ENCODE data around the gene YY1.
A peak's percentile ranks its signal among the peaks of the same experiment; 100 is the strongest.

YY1 gene

DNA sequence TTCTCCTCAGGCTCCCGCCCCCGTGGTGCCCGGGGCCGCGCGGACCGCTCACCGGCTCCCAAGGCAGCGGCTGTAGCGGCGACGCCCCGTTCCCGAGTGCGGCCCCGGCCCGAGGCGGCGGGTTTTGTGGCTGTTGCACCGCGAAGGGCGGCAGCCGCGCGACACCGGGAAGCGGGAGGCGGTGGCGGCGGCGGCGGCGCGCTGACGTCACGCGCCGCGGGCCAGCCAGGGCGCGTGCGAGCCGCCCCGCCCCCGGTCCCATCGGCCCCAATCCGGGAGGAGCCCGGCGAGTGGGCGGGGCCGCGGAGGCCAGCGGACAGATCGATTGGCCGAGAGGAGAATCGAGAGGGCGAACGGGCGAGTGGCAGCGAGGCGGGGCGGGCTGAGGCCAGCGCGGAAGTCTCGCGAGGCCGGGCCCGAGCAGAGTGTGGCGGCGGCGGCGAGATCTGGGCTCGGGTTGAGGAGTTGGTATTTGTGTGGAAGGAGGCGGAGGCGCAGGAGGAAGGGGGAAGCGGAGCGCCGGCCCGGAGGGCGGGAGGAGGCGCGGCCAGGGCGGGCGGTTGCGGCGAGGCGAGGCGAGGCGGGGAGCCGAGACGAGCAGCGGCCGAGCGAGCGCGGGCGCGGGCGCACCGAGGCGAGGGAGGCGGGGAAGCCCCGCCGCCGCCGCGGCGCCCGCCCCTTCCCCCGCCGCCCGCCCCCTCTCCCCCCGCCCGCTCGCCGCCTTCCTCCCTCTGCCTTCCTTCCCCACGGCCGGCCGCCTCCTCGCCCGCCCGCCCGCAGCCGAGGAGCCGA lies at the start of gene YY1:
Gene YY1, plus strand, starts transcription at position 726 of the 792 bp plus-strand sequence. CDS start 101 bp downstream, outside the sequence.
- peak within 1 kb of the TSS; percentile 13 to 99 (median 88) for H3K4me3 ChIP-seq (ENCODE audit: low read depth in 1 of 5, low read length in 5 of 5)
- H3K27ac ChIP-seq (ENCODE audit: low read depth, low read length): peak within 1 kb of the TSS; percentile 90
- H3K9ac ChIP-seq (ENCODE audit: low read length in 5 of 5): peak within 1 kb of the TSS; percentile 88 to 96 (median 94)
- peaks cover 0 to 46% (median 38%) of the 10 kb centered on the region in 5 donors for H3K4me1 ChIP-seq (ENCODE audit: control insufficient read depth in 5 of 5, insufficient read depth in 5 of 5, low read length in 5 of 5)
- no peaks in the 10 kb centered on the region for H3K27me3 ChIP-seq (ENCODE audit: control insufficient read depth in 5 of 5, insufficient read depth in 4 of 5, low read length in 5 of 5)
- no peaks in the 10 kb centered on the region for H3K9me3 ChIP-seq (ENCODE audit: control insufficient read depth in 5 of 5, low read length in 5 of 5)
- H3K36me3 ChIP-seq (ENCODE audit: control insufficient read depth in 5 of 5, insufficient read depth in 5 of 5, low read length in 5 of 5): no peaks in the 10 kb centered on the region

DNA sequence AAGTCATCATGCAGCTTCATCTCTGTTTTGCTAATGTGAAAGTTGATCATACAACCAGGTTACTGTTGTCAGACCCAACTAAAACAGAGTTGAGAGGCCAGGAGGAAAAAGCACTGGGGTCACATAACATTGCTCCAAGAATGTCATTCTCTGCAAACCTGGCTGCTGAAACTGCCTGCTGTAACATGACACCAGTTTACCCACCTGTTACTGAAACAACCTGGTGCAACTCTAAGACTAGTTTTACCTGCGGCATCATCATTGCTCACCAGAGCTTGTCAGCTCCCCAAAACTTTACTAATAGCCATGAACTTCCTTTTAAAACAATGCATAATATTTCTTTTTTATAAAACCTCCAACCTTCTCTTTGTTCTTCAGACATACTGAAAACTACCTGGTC lies 48.8 kb upstream of the YY1 start:
- Histone ChIP-seq H3K27me3 (ENCODE audit: control insufficient read depth in 5 of 5, insufficient read depth in 4 of 5, low read length in 5 of 5) (no peaks in the 10 kb centered on the region), H3K27ac (ENCODE audit: low read depth, low read length) (no peak overlapping the region), H3K4me3 (ENCODE audit: low read depth in 1 of 5, low read length in 5 of 5) (no peak overlapping the region), H3K36me3 (ENCODE audit: control insufficient read depth in 5 of 5, insufficient read depth in 5 of 5, low read length in 5 of 5) (no peaks in the 10 kb centered on the region), H3K9ac (ENCODE audit: low read length in 5 of 5) (no peak overlapping the region), H3K9me3 (ENCODE audit: control insufficient read depth in 5 of 5, low read length in 5 of 5) (no peaks in the 10 kb centered on the region), H3K4me1 (ENCODE audit: control insufficient read depth in 5 of 5, insufficient read depth in 5 of 5, low read length in 5 of 5) (peaks cover 2 to 17% (median 15%) of the 10 kb centered on the region in 5 donors)

- H3K27ac ChIP-seq (ENCODE audit: low read depth, low read length): no peak overlapping the region
- peak overlapping the region in 1 of 5 donors; percentile 89 for H3K9ac ChIP-seq (ENCODE audit: low read length in 5 of 5)
- H3K27me3 ChIP-seq (ENCODE audit: control insufficient read depth in 5 of 5, insufficient read depth in 4 of 5, low read length in 5 of 5): no peaks in the 10 kb centered on the region
- no peaks in the 10 kb centered on the region for H3K36me3 ChIP-seq (ENCODE audit: control insufficient read depth in 5 of 5, insufficient read depth in 5 of 5, low read length in 5 of 5)
- H3K9me3 ChIP-seq (ENCODE audit: control insufficient read depth in 5 of 5, low read length in 5 of 5): no peaks in the 10 kb centered on the region
- peak overlapping the region in 2 of 5 donors; percentile 58 to 75 for H3K4me3 ChIP-seq (ENCODE audit: low read depth in 1 of 5, low read length in 5 of 5)
- H3K4me1 ChIP-seq (ENCODE audit: control insufficient read depth in 5 of 5, insufficient read depth in 5 of 5, low read length in 5 of 5): peaks cover 2 to 17% (median 15%) of the 10 kb centered on the region in 5 donors
These were observed 47.2 kb upstream of the YY1 start for GRCh38 chr14:100191584-100192249.

DNA sequence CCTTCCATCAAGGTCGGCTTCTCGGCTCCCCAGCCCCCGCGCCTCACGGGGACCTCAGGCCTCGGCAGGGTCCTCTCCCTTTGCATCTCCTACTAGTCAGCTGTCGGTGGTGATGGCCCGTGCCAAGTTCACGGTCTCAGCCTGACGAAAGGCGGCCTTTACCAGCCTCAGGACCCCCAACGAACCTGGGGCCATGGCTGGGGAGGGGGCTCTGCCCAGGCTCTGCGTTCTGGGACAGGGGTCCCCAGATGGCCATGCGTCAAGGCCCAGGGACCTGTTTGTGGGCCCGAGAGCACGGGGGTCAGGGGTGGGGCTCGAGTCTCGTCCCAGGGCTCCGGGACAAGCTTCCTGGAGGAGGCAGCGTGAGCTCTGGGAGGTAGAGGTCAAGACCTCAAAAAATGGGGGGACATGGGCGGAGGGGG lies 46.7 kb upstream of the YY1 start:
- Histone ChIP-seq H3K9me3 (ENCODE audit: control insufficient read depth in 5 of 5, low read length in 5 of 5) (no peaks in the 10 kb centered on the region), H3K36me3 (ENCODE audit: control insufficient read depth in 5 of 5, insufficient read depth in 5 of 5, low read length in 5 of 5) (no peaks in the 10 kb centered on the region), H3K4me3 (ENCODE audit: low read depth in 1 of 5, low read length in 5 of 5) (peak overlapping the region in 4 of 5 donors; percentile 47 to 75 (median 61)), H3K27ac (ENCODE audit: low read depth, low read length) (peak overlapping the region; percentile 82), H3K4me1 (ENCODE audit: control insufficient read depth in 5 of 5, insufficient read depth in 5 of 5, low read length in 5 of 5) (peaks cover 2 to 17% (median 15%) of the 10 kb centered on the region in 5 donors), H3K9ac (ENCODE audit: low read length in 5 of 5) (peak overlapping the region; percentile 38 to 89 (median 77)), H3K27me3 (ENCODE audit: control insufficient read depth in 5 of 5, insufficient read depth in 4 of 5, low read length in 5 of 5) (no peaks in the 10 kb centered on the region)

DNA sequence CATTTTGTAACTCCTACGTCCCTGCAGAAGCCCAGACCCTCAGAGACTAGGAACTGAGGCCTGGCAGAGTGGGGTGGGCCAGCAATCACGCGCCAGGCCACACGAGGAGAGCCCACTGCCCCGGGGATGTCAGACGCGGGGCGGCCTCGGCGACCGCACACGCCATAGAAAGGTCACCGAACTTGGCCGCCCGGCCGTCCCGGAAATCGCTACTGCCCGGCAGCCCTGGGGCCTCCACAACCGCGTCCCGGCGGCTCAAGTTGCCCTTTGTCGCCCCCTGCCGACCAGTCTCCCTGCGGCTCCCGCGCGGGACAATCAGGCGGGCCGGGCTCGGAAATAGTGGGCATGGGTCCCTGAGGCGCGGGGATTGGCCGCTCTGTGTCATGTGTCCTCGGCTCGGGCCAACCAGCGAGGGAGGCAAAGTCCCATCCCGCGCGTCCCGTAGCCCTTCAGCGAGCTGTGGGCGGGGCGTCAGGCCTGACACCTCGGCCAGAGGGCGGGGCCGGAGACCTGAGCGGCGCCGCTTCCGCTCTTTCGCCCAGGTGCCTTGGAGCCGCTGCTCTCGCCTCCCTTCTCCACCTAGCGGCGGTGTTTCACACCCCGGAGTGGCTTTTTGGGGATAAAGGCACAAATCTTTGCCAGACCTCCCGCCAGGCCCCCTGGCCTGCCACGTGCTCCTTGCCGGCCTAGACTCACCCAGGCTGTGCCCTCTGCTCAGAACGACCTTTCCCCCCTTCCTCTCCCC lies 46.1 kb upstream of the YY1 start:
- H3K9me3 ChIP-seq (ENCODE audit: control insufficient read depth in 5 of 5, low read length in 5 of 5): no peaks in the 10 kb centered on the region
- H3K27me3 ChIP-seq (ENCODE audit: control insufficient read depth in 5 of 5, insufficient read depth in 4 of 5, low read length in 5 of 5): no peaks in the 10 kb centered on the region
- H3K4me1 ChIP-seq (ENCODE audit: control insufficient read depth in 5 of 5, insufficient read depth in 5 of 5, low read length in 5 of 5): peaks cover 2 to 17% (median 15%) of the 10 kb centered on the region in 5 donors
- peak overlapping the region; percentile 82 for H3K27ac ChIP-seq (ENCODE audit: low read depth, low read length)
- H3K9ac ChIP-seq (ENCODE audit: low read length in 5 of 5): peak overlapping the region; percentile 38 to 89 (median 77)
- peak overlapping the region; percentile 56 to 75 (median 70) for H3K4me3 ChIP-seq (ENCODE audit: low read depth in 1 of 5, low read length in 5 of 5)
- H3K36me3 ChIP-seq (ENCODE audit: control insufficient read depth in 5 of 5, insufficient read depth in 5 of 5, low read length in 5 of 5): no peaks in the 10 kb centered on the region

DNA sequence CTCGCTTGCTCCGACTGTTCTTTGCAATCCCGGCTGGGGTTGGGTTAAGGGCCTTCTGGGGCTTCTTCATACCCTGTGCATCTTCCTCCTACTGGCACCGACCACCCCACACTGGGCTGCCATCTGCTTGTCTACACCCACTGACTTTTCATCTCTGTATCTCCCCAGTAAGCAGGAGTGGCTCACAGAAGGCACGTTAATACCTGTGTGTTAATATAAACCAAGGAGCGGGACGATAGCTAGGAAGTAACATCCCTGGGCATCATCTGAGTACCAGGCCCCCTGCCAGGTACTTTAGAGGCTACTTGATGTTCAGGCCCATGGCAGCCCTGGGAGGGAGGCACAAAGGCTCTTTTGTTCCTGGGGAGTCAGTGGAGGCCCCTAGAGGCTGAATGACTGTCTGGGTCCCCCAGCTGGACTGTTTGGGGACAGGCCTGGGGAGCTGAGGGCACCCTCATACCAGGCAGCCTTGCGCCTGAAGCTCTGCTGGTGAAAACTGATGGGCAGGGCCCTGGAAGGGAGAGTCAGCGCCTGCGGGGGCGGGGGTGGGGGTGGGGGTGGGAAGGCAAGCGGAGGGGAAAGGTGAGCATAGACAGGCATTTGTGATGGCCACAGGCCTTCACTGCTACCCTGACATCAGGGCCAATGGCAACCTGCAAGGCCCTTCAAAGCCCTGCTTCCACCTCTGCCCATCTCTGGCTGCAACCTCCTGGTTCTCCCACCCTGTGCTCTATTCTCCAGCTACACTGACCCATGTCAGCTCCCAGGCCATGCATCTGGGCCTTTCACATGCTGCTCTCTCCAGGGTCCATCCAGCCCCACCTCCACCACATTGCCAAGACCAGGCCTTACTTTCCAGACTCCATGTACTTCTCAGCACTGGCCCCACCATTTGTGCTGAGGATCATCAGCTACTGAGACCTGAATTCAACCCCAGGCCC lies 45.3 kb upstream of the YY1 start:
- Histone ChIP-seq H3K4me1 (ENCODE audit: control insufficient read depth in 5 of 5, insufficient read depth in 5 of 5, low read length in 5 of 5) (peaks cover 2 to 17% (median 15%) of the 10 kb centered on the region in 5 donors), H3K27ac (ENCODE audit: low read depth, low read length) (peak overlapping the region; percentile 82), H3K9me3 (ENCODE audit: control insufficient read depth in 5 of 5, low read length in 5 of 5) (no peaks in the 10 kb centered on the region), H3K9ac (ENCODE audit: low read length in 5 of 5) (peak overlapping the region in 4 of 5 donors; percentile 74 to 86 (median 79)), H3K36me3 (ENCODE audit: control insufficient read depth in 5 of 5, insufficient read depth in 5 of 5, low read length in 5 of 5) (no peaks in the 10 kb centered on the region), H3K27me3 (ENCODE audit: control insufficient read depth in 5 of 5, insufficient read depth in 4 of 5, low read length in 5 of 5) (no peaks in the 10 kb centered on the region), H3K4me3 (ENCODE audit: low read depth in 1 of 5, low read length in 5 of 5) (peak overlapping the region; percentile 56 to 75 (median 70))

- H3K27ac ChIP-seq (ENCODE audit: low read depth, low read length): no peak overlapping the region
- no peaks in the 10 kb centered on the region for H3K27me3 ChIP-seq (ENCODE audit: control insufficient read depth in 5 of 5, insufficient read depth in 4 of 5, low read length in 5 of 5)
- no peak overlapping the region for H3K4me3 ChIP-seq (ENCODE audit: low read depth in 1 of 5, low read length in 5 of 5)
- H3K4me1 ChIP-seq (ENCODE audit: control insufficient read depth in 5 of 5, insufficient read depth in 5 of 5, low read length in 5 of 5): no peaks in the 10 kb centered on the region
- H3K9me3 ChIP-seq (ENCODE audit: control insufficient read depth in 5 of 5, low read length in 5 of 5): no peaks in the 10 kb centered on the region
- no peaks in the 10 kb centered on the region for H3K36me3 ChIP-seq (ENCODE audit: control insufficient read depth in 5 of 5, insufficient read depth in 5 of 5, low read length in 5 of 5)
- H3K9ac ChIP-seq (ENCODE audit: low read length in 5 of 5): no peak overlapping the region
These were observed 39.6 kb upstream of the YY1 start for GRCh38 chr14:100199240-100199860.

DNA sequence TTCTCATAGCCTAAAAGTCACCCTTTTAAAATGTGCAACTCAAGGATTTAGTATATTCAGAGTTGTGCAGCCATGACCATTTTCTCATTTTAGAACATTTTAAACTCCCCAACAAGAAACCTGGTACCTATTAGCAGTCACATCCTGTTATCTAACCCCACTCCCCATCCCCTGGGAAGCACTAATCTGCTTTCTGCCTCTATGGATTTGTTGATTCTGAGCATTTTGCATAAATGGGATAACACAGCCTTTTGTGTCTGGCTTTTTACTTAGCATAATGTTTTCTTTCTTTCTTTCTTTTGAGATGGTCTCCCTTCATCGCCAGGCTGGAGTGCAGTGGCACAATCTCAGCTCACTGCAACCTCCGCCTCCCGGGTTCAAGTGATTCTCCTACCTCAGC lies 38.6 kb upstream of the YY1 start:
- Histone ChIP-seq H3K4me3 (ENCODE audit: low read depth in 1 of 5, low read length in 5 of 5) (no peak overlapping the region), H3K27me3 (ENCODE audit: control insufficient read depth in 5 of 5, insufficient read depth in 4 of 5, low read length in 5 of 5) (no peaks in the 10 kb centered on the region), H3K9ac (ENCODE audit: low read length in 5 of 5) (no peak overlapping the region), H3K27ac (ENCODE audit: low read depth, low read length) (no peak overlapping the region), H3K9me3 (ENCODE audit: control insufficient read depth in 5 of 5, low read length in 5 of 5) (no peaks in the 10 kb centered on the region), H3K4me1 (ENCODE audit: control insufficient read depth in 5 of 5, insufficient read depth in 5 of 5, low read length in 5 of 5) (no peaks in the 10 kb centered on the region), H3K36me3 (ENCODE audit: control insufficient read depth in 5 of 5, insufficient read depth in 5 of 5, low read length in 5 of 5) (no peaks in the 10 kb centered on the region)

GRCh38 chr14:100201701-100202100 lies 37.2 kb upstream of the YY1 start:
- Histone ChIP-seq H3K4me3 (ENCODE audit: low read depth in 1 of 5, low read length in 5 of 5) (no peak overlapping the region), H3K27me3 (ENCODE audit: control insufficient read depth in 5 of 5, insufficient read depth in 4 of 5, low read length in 5 of 5) (no peaks in the 10 kb centered on the region)

More at GRCh38 chr14:100201701-100202100, 37.2 kb upstream of the YY1 start:
- H3K4me1 ChIP-seq (ENCODE audit: control insufficient read depth in 5 of 5, insufficient read depth in 5 of 5, low read length in 5 of 5): no peaks in the 10 kb centered on the region
- H3K9ac ChIP-seq (ENCODE audit: low read length in 5 of 5): no peak overlapping the region
- H3K9me3 ChIP-seq (ENCODE audit: control insufficient read depth in 5 of 5, low read length in 5 of 5): no peaks in the 10 kb centered on the region
- H3K27ac ChIP-seq (ENCODE audit: low read depth, low read length): no peak overlapping the region
- H3K36me3 ChIP-seq (ENCODE audit: control insufficient read depth in 5 of 5, insufficient read depth in 5 of 5, low read length in 5 of 5): no peaks in the 10 kb centered on the region

Measured in subcutaneous abdominal adipose tissue (tissue), 5 donors.